ENCODE measurements around the gene SHC3.

DNA sequence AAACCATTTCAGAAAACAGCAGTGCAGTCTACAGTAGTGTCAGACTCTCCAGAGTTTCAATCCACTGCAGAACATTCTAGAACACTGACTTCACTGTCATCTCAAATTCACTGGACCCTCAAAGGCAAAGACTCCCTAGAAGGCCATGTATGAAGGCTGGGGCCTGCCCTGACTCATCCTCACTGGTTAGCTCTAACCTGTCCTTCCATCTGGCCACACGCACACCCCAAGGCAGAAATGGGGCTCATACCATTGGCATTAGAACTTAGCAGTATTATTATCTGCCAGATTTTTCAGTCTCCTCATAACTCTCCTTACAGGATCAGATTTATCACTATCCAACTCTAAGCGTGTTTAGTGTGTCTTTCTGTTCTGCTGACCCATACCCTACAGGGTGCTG is 166.9 kb downstream of the SHC3 start:
- TF ChIP-seq CTCF (IDR thresholded peaks at IDR 0.05): no peak
- no peak for TF ChIP-seq POLR2A (IDR thresholded peaks at IDR 0.05)

Measured in esophagus squamous epithelium (tissue), 4 donors.